Measurements from ENCODE around the gene APAF1.

APAF1 gene

GRCh38 chr12:98645572-98646067, 530 bp downstream of the APAF1 start:
- peak overlapping the region; percentile 89 for H3K27ac Mint-ChIP-seq
- no peaks in the 10 kb centered on the region for H3K27me3 Mint-ChIP-seq
- H3K4me3 Mint-ChIP-seq, result peak overlapping the region; percentile 98
- H3K4me1 Mint-ChIP-seq, result peaks cover 50% of the 10 kb centered on the region
- H3K9me3 Mint-ChIP-seq, result no peaks in the 10 kb centered on the region
- CTCF ChIA-PET, result interaction anchor here (1.2 kb wide), 1 partner anchor 52 kb away, joined by 4 read pairs; the partner anchor contains the start of gene SLC25A3
- peaks cover 25% of the 10 kb centered on the region for H3K36me3 Mint-ChIP-seq
- no peak for DNase-seq

GRCh38 chr12:98646294-98647090, 1.4 kb downstream of the APAF1 start:
- H3K36me3 Mint-ChIP-seq, result peaks cover 29% of the 10 kb centered on the region
- H3K27ac Mint-ChIP-seq, result peak overlapping the region; percentile 24
- peak overlapping the region; percentile 98 for H3K4me3 Mint-ChIP-seq
- CTCF ChIA-PET, result interaction anchor here (1.2 kb wide), 1 partner anchor 53 kb away, joined by 4 read pairs; the partner anchor contains the start of gene SLC25A3
- no peak for DNase-seq
- no peaks in the 10 kb centered on the region for H3K27me3 Mint-ChIP-seq
- H3K4me1 Mint-ChIP-seq, result peaks cover 44% of the 10 kb centered on the region
- H3K9me3 Mint-ChIP-seq, result no peaks in the 10 kb centered on the region

DNA sequence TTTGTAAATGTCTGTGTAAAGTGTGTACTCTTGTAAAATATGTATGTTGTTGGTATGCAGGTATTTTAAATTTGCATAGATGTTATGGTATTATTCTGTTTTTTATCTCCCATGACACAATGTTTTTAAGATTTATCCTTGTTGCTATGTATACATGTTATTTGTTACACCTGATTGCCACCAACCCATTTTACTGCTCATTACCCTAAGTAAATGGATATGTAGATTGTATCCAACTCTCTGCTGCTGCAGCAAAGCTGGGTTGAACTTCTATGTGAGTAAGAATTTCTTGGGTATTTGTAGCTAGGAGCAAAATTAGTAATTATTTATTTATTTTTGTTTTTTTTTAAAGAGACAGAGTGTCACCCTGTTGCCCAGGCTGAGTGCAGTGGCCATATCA, 6.2 kb downstream of the APAF1 start:
- no peak for DNase-seq
- CTCF ChIA-PET, result interaction anchor here (1.0 to 2.6 kb wide), 2 partner anchors 84 to 130 kb away, joined by 3 to 10 read pairs; no protein-coding TSS in a partner anchor
- Mint-ChIP-seq H3K27ac (no peak overlapping the region), H3K4me3 (no peak overlapping the region), H3K36me3 (peaks cover 29% of the 10 kb centered on the region), H3K27me3 (no peaks in the 10 kb centered on the region), H3K4me1 (peaks cover 27% of the 10 kb centered on the region), H3K9me3 (no peaks in the 10 kb centered on the region)

- peaks cover 34% of the 10 kb centered on the region for H3K36me3 Mint-ChIP-seq
- no peak overlapping the region for H3K27ac Mint-ChIP-seq
- H3K9me3 Mint-ChIP-seq, result no peaks in the 10 kb centered on the region
- DNase-seq, result no peak
- CTCF ChIA-PET, result interaction anchor here (0.5 to 2.1 kb wide), 8 partner anchors 10 to 142 kb away, joined by 3 to 13 read pairs (median 4); partner anchors contain the start of genes IKBIP and SLC25A3
- H3K4me1 Mint-ChIP-seq, result peaks cover 17% of the 10 kb centered on the region
- H3K4me3 Mint-ChIP-seq, result no peak overlapping the region
- no peaks in the 10 kb centered on the region for H3K27me3 Mint-ChIP-seq
Measured at GRCh38 chr12:98653866-98654493, 8.9 kb downstream of the APAF1 start.

DNA sequence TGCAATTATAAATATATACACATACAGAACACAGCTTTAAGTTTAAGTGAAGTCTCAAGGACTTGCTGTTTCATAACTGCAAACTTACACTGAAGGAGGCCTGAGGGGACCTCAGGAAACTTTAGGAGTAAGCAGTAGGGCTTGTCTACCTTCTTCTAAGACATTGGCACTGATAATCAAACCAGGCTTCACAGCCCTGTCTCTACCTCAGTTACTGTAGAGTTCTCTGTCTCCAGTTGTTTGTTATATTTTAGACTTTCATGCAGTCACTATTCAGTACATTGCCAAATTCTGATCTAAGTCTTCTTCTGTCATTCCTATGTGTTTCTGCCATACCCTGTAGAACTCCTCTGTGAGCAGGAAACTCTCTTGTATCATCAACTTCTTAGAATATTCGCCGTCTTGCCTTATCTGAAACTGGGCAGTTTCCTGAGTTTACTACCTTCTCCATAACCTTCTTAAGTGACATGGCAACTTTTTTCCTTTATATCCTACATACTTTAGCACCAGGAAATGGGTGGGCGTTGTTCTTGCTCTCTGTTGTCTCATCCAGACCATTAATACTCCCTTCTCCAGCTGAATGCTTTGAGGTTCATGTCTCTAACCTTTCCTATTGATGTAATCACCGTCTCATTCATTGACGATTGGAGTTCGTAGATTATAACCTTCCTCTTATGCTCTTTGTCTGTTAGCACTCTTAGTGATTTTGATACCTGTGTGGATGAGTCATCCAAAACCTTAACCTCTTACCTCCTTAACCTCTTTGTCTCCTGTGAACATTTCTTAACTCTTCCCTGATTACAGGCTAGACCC, 11.4 kb downstream of the APAF1 start:
- Mint-ChIP-seq H3K27me3 (no peaks in the 10 kb centered on the region), H3K36me3 (peaks cover 31% of the 10 kb centered on the region), H3K4me1 (peaks cover 17% of the 10 kb centered on the region), H3K9me3 (no peaks in the 10 kb centered on the region), H3K27ac (peak overlapping the region; percentile 31), H3K4me3 (no peak overlapping the region)
- no peak for DNase-seq
- CTCF ChIA-PET, result interaction anchor here (0.9 kb wide), 1 partner anchor 11 kb away, joined by 3 read pairs; no protein-coding TSS in a partner anchor

DNA sequence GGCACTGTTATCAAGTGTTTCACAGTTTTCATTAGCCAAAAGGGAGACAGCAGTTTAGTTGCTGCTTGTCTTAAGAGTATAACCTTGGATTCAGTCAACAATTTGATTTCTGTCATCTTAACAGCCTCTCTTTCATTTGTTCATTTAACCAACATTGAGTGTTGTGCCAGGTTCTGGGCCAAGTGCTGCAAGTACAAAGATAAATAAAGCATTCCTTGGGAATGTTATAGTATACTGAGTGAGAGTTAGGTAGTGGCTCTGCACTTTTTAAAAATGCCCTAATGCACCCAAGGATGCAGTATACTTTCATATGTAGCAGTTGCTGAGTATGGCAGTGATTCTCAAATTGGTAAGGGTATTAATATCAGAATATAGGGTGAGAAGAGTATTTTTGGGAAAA, 15.4 kb downstream of the APAF1 start:
- peaks cover 13% of the 10 kb centered on the region for H3K4me1 Mint-ChIP-seq
- no peak overlapping the region for H3K27ac Mint-ChIP-seq
- CTCF ChIA-PET, result no interaction called here
- no peaks in the 10 kb centered on the region for H3K9me3 Mint-ChIP-seq
- no peaks in the 10 kb centered on the region for H3K27me3 Mint-ChIP-seq
- H3K4me3 Mint-ChIP-seq, result no peak overlapping the region
- no peak for DNase-seq
- H3K36me3 Mint-ChIP-seq, result peaks cover 40% of the 10 kb centered on the region

DNA sequence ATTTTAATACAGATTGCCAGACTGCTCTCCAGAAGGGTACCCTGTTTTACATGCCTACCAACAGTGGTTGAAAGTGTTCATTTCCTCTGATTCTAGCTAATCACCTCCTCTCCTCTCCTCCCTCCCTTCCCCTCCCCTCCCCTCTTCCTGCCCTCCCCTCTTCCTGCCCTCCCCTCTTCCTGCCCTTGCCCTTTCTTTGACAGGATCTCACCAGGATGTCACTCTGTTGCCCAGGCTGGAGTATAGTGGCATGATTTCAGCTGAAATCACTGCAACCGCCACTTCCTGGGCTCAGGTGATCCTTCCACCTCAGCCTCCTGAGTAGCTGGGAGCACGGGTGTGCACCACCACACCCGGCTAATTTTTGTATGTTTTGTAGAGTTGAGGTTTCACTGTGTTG, 24.7 kb downstream of the APAF1 start:
- Mint-ChIP-seq H3K4me1 (peaks cover 19% of the 10 kb centered on the region), H3K9me3 (peaks cover 16% of the 10 kb centered on the region), H3K4me3 (no peak overlapping the region), H3K36me3 (peaks cover 60% of the 10 kb centered on the region), H3K27me3 (no peaks in the 10 kb centered on the region), H3K27ac (peak overlapping the region; percentile 15)
- CTCF ChIA-PET, result interaction anchor here (1.7 to 2.1 kb wide), 2 partner anchors 8 to 10 kb away, joined by 4 read pairs; no protein-coding TSS in a partner anchor
- DNase-seq, result peak; percentile 26

DNA sequence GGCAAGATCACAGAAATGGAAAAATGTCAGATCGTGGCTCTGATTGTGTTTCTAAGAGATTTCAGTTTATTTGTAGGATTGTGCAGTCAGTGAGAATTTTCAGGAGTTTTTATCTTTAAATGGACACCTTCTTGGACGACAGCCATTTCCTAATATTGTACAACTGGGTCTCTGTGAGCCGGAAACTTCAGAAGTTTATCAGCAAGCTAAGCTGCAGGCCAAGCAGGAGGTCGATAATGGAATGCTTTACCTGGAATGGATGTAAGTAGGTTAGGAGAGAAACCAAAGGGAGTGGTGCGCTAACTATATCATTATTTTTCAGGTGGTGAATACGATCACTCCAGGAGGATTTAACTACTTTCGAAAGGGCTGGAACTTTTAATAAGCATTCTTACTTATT, 26.4 kb downstream of the APAF1 start:
- CTCF ChIA-PET, result interaction anchor here (0.9 kb wide), 1 partner anchor 78 kb away, joined by 3 read pairs; the partner anchor contains the start of gene SLC25A3
- Mint-ChIP-seq H3K4me3 (no peak overlapping the region), H3K27ac (no peak overlapping the region), H3K4me1 (peaks cover 19% of the 10 kb centered on the region), H3K27me3 (no peaks in the 10 kb centered on the region), H3K36me3 (peaks cover 53% of the 10 kb centered on the region), H3K9me3 (peaks cover 16% of the 10 kb centered on the region)
- DNase-seq, result no peak

DNA sequence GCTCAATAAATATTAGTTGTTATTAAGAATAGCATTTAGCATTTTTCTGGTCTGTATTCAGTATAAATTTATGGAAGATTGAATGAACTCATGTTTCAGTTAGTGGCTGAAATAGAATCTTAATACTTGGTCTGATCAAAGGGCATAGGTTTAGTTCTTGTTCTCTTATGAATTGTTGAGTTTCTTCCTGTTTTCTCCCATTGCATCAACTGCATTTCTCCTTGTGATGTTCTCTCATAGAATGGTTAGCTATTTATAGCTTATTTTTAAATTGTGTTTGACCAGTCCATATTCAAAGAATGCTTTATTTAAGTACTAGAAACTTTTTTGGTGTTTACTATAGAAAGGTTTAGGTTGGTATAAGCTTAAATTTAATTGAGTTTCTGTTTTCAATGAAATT, 29.8 kb downstream of the APAF1 start:
- Mint-ChIP-seq H3K4me1 (peaks cover 4% of the 10 kb centered on the region), H3K36me3 (peaks cover 34% of the 10 kb centered on the region), H3K4me3 (no peak overlapping the region), H3K27ac (no peak overlapping the region), H3K9me3 (peaks cover 4% of the 10 kb centered on the region), H3K27me3 (no peaks in the 10 kb centered on the region)
- no peak for DNase-seq
- CTCF ChIA-PET, result no interaction called here

DNA sequence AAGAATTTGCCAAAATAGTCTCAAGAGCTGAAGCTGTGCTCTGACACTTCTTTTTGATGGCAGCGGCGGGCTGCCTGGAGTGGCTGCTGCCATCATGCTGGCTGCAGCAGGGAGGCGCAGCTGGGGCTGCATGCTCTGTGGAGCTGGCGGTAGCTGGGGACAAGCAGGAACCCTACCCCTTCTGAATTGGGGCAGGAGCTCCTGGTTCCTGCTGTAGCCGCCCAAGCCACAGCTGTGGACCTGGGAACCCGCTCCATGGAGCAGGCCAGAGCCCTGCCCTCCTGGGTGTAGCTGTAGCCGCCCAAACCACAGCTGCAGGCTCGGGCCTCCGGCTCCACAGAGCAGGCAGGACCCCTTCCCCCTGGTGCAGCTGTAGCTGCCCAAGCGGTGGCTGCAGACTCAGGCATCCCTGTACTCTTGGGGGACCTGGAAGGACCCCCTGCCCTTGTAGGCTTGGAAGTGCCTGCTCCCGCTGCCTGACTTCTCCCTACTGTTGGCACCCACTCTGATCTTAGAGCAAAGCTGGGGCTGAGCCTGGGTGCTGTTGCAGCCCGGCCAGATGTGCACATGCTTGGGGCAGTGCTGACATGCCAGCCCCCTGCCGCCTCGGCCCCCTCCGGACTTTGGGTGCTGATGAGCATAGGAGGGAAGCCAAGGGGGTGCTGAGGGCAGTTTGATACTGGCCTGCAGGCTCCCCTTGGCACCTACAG, 33.3 kb downstream of the APAF1 start:
- no peaks in the 10 kb centered on the region for H3K4me1 Mint-ChIP-seq
- no peaks in the 10 kb centered on the region for H3K9me3 Mint-ChIP-seq
- no peak for DNase-seq
- CTCF ChIA-PET, result interaction anchor here (1.2 to 1.5 kb wide), 2 partner anchors 9 to 10 kb away, joined by 4 read pairs; no protein-coding TSS in a partner anchor
- H3K27ac Mint-ChIP-seq, result no peak overlapping the region
- peaks cover 45% of the 10 kb centered on the region for H3K36me3 Mint-ChIP-seq
- no peaks in the 10 kb centered on the region for H3K27me3 Mint-ChIP-seq
- H3K4me3 Mint-ChIP-seq, result no peak overlapping the region

DNA sequence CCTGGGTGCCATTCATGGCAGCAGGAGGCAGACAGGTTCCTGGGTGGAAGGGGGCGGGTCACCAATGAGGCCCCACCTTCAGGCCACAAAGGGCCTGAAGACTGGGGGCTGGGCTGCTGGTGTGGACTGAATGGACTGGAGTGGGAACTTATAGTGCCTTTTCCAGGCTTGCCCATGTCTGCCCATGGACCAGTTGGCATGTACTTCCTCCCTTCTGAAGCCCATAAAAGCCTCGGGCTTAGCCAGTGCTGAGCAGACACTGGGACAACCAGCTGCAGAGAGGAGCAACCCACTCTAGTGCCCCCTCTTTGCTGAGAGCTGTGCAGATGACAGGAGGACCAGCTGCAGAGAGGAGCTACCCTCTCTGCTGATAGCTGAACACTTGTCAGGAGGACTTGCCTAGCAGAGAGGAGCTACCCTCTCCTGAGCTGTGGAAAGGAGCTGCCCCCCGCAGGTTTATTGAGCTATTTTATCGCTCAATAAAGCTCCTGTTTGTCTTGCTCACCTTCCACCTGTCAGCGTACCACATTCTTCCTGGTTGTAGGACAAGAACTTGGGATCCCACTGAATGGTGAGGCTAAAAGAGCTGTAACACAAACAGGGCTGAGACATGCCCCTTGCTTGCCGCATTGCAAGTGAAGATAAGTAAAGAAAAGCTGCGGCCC, 34.0 kb downstream of the APAF1 start:
- no peak overlapping the region for H3K27ac Mint-ChIP-seq
- no peaks in the 10 kb centered on the region for H3K4me1 Mint-ChIP-seq
- peaks cover 45% of the 10 kb centered on the region for H3K36me3 Mint-ChIP-seq
- H3K9me3 Mint-ChIP-seq, result no peaks in the 10 kb centered on the region
- DNase-seq, result no peak
- no peak overlapping the region for H3K4me3 Mint-ChIP-seq
- CTCF ChIA-PET, result interaction anchor here (1.2 kb wide), 1 partner anchor 10 kb away, joined by 4 read pairs; no protein-coding TSS in a partner anchor
- no peaks in the 10 kb centered on the region for H3K27me3 Mint-ChIP-seq

DNA sequence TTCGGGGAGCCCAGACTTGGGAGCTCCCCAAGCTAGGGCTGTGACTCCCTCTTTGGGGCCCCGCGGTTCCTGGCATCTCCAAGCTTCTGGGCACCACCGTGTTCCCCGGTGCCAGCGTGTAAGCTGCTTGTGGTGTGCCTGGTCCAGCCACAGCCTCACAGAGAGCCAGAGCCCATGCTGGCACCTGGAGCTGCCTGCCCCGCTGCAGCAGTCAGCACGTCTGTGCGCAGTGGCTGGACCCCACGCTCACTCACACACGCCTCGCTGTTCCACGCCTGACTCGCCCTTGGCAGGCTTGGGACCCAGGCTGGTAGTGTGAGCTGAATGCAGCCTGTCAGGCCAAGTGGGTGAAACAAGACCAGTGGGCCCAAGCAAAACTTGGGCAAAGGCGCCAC, 34.5 kb downstream of the APAF1 start:
- DNase-seq, result no peak
- H3K4me3 Mint-ChIP-seq, result no peak overlapping the region
- H3K36me3 Mint-ChIP-seq, result peaks cover 43% of the 10 kb centered on the region

DNA sequence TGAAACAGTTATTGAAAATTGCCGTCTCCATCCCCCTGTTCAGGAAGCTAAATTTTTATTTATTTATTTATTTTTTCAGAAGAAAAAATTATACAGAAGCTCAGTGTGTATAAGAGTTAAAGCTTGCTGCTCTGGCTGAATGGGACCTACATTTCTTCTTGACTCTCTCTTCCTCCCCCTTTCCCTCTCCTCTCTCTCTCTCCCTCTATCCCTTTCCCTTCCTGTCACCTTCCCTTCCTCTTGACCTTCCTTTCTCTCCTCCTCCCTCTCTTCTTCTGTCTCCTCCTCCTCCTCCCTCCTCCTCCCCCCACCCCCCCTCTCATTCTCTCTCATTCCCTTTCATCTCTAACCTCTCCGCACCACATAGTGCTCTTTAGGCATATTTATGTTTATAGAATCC, 39.1 kb downstream of the APAF1 start:
- Mint-ChIP-seq H3K36me3 (peaks cover 55% of the 10 kb centered on the region), H3K27ac (no peak overlapping the region)

More for the DNA sequence above, 34.5 kb downstream of the APAF1 start:
- H3K27ac Mint-ChIP-seq, result no peak overlapping the region
- CTCF ChIA-PET, result interaction anchor here (1.2 kb wide), 1 partner anchor 10 kb away, joined by 4 read pairs; no protein-coding TSS in a partner anchor
- H3K27me3 Mint-ChIP-seq, result no peaks in the 10 kb centered on the region
- H3K4me1 Mint-ChIP-seq, result no peaks in the 10 kb centered on the region
- no peaks in the 10 kb centered on the region for H3K9me3 Mint-ChIP-seq

More for the DNA sequence above, 39.1 kb downstream of the APAF1 start:
- DNase-seq, result no peak
- Mint-ChIP-seq H3K4me1 (no peaks in the 10 kb centered on the region), H3K4me3 (no peak overlapping the region), H3K9me3 (no peaks in the 10 kb centered on the region), H3K27me3 (no peaks in the 10 kb centered on the region)
- CTCF ChIA-PET, result no interaction called here
